K562 (cell line): ENCODE data around the gene FBXO48. TPM values are rescaled to one million over a fixed set of nuclear protein-coding genes. Genes with fewer than 3 reads are reported as not detected.

Source experiments
- ATAC-seq: fragments of 200-7000 bp; cut with Tn5 transposase; 3 replicates; pipeline ENCODE4 v1.9.1; 2020; ENCODE audit warnings: moderate library complexity
- BruUV-seq: library from RNA; stranded (reverse); fragments of 400-500 nt; replicated peaks from 2 replicates; lab custom pipeline; 2021; lab: Mats Ljungman, UMichigan
- CTCF ChIA-PET: fragments of 300-600 bp; formaldehyde crosslinking; extraction: SDS; loops from one replicate; lab custom pipeline; 2021; ENCODE audit warnings: low intra/inter-chr PET ratio; lab: Yijun Ruan, JAX
- POLR2A ChIA-PET: fragments of 300-600, 350-650 bp; sonication (Branson Sonifier 250); formaldehyde crosslinking; extraction: SDS; loops from one replicate; lab custom pipeline; 2021; ENCODE audit warnings: antibody characterized with exemption, inconsistent platforms; lab: Yijun Ruan, JAX
- DNase-seq, 4 experiments: peaks; one replicate each; pipeline versions ENCODE4 v3.0.0 to v3.0.0-alpha.2; 2011 to 2018; ENCODE audit warnings: low spot score in 3 of 4, mixed read lengths in 3 of 4; ENCODE audit errors: extremely low read depth in 1 of 4
- FAIRE-seq: peaks from 2 replicates; lab custom pipeline; 2011; peaks lifted over from hg19 to GRCh38; lab: Jason Lieb, UNC
- H2AFZ ChIP-seq: 2 replicates; pipeline ENCODE4 v1.6.0; 2011; ENCODE audit warnings: low read depth, low read length, control low read depth, inconsistent platforms
- H3K27ac ChIP-seq: fragments of 200-600 bp; 3 replicates; pipeline ENCODE4 v1.8.0; 2011; ENCODE audit warnings: low read depth, mild to moderate bottlenecking, control low read depth, inconsistent platforms, low read length, moderate library complexity, mixed read lengths; ENCODE audit errors: extremely low read depth
- H3K27me3 ChIP-seq, 2 experiments: fragments of 300-600 bp in 1 of 2; 2 replicates in 1 of 2; 3 replicates in 1 of 2; pipeline versions ENCODE4 v1.6.0 to v1.8.0; 2011; ENCODE audit warnings: inconsistent platforms in 2 of 2, low read length in 2 of 2, mild to moderate bottlenecking in 1 of 2, mixed read lengths in 1 of 2, moderate library complexity in 1 of 2; ENCODE audit not compliant: control insufficient read depth in 2 of 2, insufficient read depth in 2 of 2
- H3K36me3 ChIP-seq: fragments of 300-600 bp; 3 replicates; pipeline ENCODE4 v1.8.0; 2011; ENCODE audit warnings: mild to moderate bottlenecking, low read length, inconsistent platforms; ENCODE audit not compliant: control insufficient read depth, insufficient read depth
- H3K4me1 ChIP-seq, 2 experiments: fragments of 200-600 bp in 1 of 2; replicated peaks in 1 of 2; 2 replicates in 1 of 2; 3 replicates in 1 of 2; pipeline versions ENCODE4 v1.5.1 to v1.8.0; 2011; ENCODE audit warnings: inconsistent platforms in 2 of 2, low read length in 2 of 2, mild to moderate bottlenecking in 1 of 2, mixed read lengths in 1 of 2, moderate library complexity in 1 of 2; ENCODE audit not compliant: control insufficient read depth in 2 of 2, insufficient read depth in 2 of 2
- H3K4me2 ChIP-seq: 2 replicates; pipeline ENCODE4 v1.6.1; 2011; ENCODE audit warnings: low read length, control low read depth, inconsistent platforms, mixed read lengths; ENCODE audit not compliant: insufficient read depth
- H3K4me3 ChIP-seq: fragments of 200-600 bp; sonication (generic), shearing (Covaris generic); 2 replicates; pipeline ENCODE4 v1.5.1; 2016; ENCODE audit warnings: control low read depth, inconsistent platforms
- H3K79me2 ChIP-seq: fragments of 200-600 bp; 3 replicates; pipeline ENCODE4 v1.8.0; 2011; ENCODE audit warnings: low read length, inconsistent platforms; ENCODE audit not compliant: control insufficient read depth, insufficient read depth
- H3K9ac ChIP-seq, 2 experiments: 2 replicates each; pipeline versions ENCODE4 v1.6.0 to v1.6.1; 2011; ENCODE audit warnings: low read depth in 2 of 2, low read length in 2 of 2, control low read depth in 1 of 2, inconsistent platforms in 1 of 2, mild to moderate bottlenecking in 1 of 2, mixed read lengths in 1 of 2; ENCODE audit not compliant: insufficient read depth in 1 of 2
- H3K9me1 ChIP-seq: one replicate; pipeline ENCODE4 v1.6.0; 2011; ENCODE audit warnings: inconsistent platforms, mild to moderate bottlenecking, low read length, moderate library complexity; ENCODE audit not compliant: control insufficient read depth, insufficient read depth
- H3K9me3 ChIP-seq: replicated peaks from 2 replicates; pipeline ENCODE4 v1.5.1; 2011; ENCODE audit warnings: low read depth, low read length, inconsistent platforms; ENCODE audit not compliant: control insufficient read depth, insufficient read depth
- H4K20me1 ChIP-seq: replicated peaks from 2 replicates; pipeline ENCODE4 v1.6.1; 2011; ENCODE audit warnings: low read length, inconsistent platforms, mixed read lengths; ENCODE audit not compliant: control insufficient read depth, insufficient read depth
- BCOR ChIP-seq: fragments of 450-650 bp; IDR thresholded peaks from 2 replicates; pipeline ENCODE4 v1.6.1; 2016
- HCFC1 ChIP-seq: IDR thresholded peaks from 2 replicates; pipeline ENCODE4 v1.6.1; 2012; ENCODE audit warnings: low read depth, low read length, improper control_type of control experiment
- RBM25 ChIP-seq: fragments of 200-400 bp; formaldehyde crosslinking; IDR thresholded peaks from 2 replicates; pipeline ENCODE4 v1.6.1; 2018; ENCODE audit warnings: low read length, low read depth, moderate library complexity; ENCODE audit not compliant: severe bottlenecking
- ZNF316 ChIP-seq: fragments of 450-650 bp; IDR thresholded peaks from 2 replicates; pipeline ENCODE4 v1.6.1; 2016
- ZNF384 ChIP-seq: IDR thresholded peaks from 2 replicates; pipeline ENCODE4 v1.6.1; 2012; ENCODE audit warnings: low read depth, low read length, improper control_type of control experiment
- WGBS: fragments of 100-300 bp; shearing (Covaris generic); methylation state at CpG from one replicate; pipeline ENCODE4 v1.1.6; 2016; ENCODE audit warnings: low coverage, mixed read lengths; ENCODE audit not compliant: insufficient coverage; ENCODE audit errors: missing lambda C conversion rate; 5-methylcytosine and 5-hydroxymethylcytosine counted together
- in situ Hi-C: fragments of 300-500 bp; cut with MboI; formaldehyde crosslinking; loops from 4 replicates; pipeline ENCODE4 v1.15.0; 2018; ENCODE audit warnings: inconsistent platforms, mixed read lengths
- intact Hi-C: fragments of 100-400 bp; cut with micrococcal nuclease; formaldehyde crosslinking; loops from 2 replicates; pipeline ENCODE4 v1.14.2; 2022
- polyA plus RNA-seq, 8 experiments: library from polyadenylated mRNA; depleted of rRNA in 4 of 8; stranded (reverse) in 5 of 8; unstranded in 3 of 8; fragments of >200 nt; fragmentation: Nextera tagmentation in 2 of 8; fragmentation: Illumina TruSeq in 1 of 8; extraction: Ambion mirVana in 2 of 8; extraction: Trizol in 1 of 8; gene quantifications; 2 replicates each; pipeline versions ENCODE4 v1.2.1 to v1.2.3, GENCODE V29; 2011 to 2014; ENCODE audit warnings: inconsistent platforms in 1 of 8, missing spikeins in 1 of 8
- total RNA-seq, 7 experiments: library from RNA; depleted of rRNA in 6 of 7; stranded (reverse); fragments of >200 nt in 6 of 7; fragmentation: Illumina TruSeq in 2 of 7; extraction: Trizol in 2 of 7; gene quantifications; 2 replicates each; pipeline versions ENCODE4 v1.2.1 to v1.2.3, GENCODE V29; 2011 to 2021; ENCODE audit warnings: low replicate concordance in 1 of 7
- TF ChIP-seq, protein P1 (sequence below): sonication (generic); formaldehyde crosslinking; IDR thresholded peaks from 2 replicates; pipeline ENCODE4 v1.8.0; 2023; ENCODE audit warnings: missing genetic modification reagents, mild to moderate bottlenecking, borderline replicate concordance

FBXO48 gene
- total and polyA plus RNA-seq, 9 of the 15 experiments (the other 6 are each of a cell fraction or from before 2014, with no cell fraction given): 0.36 to 1.8 (median 0.73) TPM

DNA sequence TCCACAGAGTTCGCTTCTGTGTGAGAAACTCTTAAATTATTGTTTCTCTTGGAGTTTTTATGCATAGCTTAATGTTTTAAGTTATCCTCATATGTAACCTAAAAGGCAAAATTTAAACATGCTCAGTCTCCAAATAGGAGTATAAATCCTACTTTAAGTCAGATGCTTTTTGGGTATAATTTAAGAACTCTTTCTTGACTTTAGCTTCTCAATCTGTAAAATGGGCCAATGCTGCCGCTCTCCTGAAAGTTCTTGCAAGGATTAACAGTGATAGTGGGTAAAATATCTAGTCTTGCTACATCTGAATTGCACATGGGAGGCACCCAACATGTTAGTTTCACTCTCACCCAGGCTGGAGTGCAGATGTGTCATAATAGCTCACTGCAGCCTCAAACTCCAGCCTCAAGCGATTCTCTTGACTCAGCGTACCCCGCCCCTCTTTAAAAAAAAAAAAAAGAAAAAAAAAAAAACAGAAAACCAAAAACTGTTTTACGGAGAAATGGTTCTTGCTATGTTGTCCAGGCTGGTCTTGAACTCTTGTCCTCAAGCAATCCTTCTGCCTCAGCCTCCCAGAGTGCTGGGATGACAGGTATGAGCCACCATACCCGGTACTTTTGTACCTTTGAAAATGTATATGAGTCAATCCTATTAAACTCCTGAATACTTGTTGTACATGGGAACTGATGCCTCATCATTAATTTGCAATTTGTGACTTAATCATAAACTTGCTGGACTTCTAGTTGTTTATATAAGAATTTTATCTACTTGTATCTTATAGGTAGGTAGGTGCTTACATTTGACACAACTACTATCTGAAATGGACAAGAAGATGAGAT, 1.8 kb downstream of the FBXO48 start:
- in situ Hi-C loops: loop anchor here (10.0 kb wide), 1 partner anchor 370 kb away; no protein-coding TSS in a partner anchor
- Histone ChIP-seq H3K79me2 (peaks cover 3% of the 10 kb centered on the region; the same call in 2 of the 3 replicates), H3K27ac (no peak overlapping the region), H3K9me3 (no peaks in the 10 kb centered on the region), H3K36me3 (no peaks in the 10 kb centered on the region; the same call in 2 of the 3 replicates), H3K4me1 (peaks cover 8 to 30% of the 10 kb centered on the region in 2 experiments; a peak in 4 of 5 replicates), H2AFZ (no peak overlapping the region), H3K9me1 (no peaks in the 10 kb centered on the region), H3K4me3 (no peak overlapping the region)
- DNase-seq (no peak), ATAC-seq (no peak), FAIRE-seq (no peak)
- 76% methylated on average over 7 of the region's 7 CpGs for WGBS
- intact Hi-C loops: no loop called here
- POLR2A ChIA-PET: interaction anchor here (0.5 to 1.4 kb wide), 5 partner anchors 27 to 253 kb away, joined by 3 to 5 read pairs (median 3); no protein-coding TSS in a partner anchor
- TF ChIP-seq RBM25 (peak; percentile 86), ZNF384 (peak; percentile 51; the same call in 1 of the 2 replicates), HCFC1 (no peak), BCOR (0 out of 2 replicates have a peak, but pooled peaks have one; percentile 48), ZNF316 (peak; percentile 11; the same call in 1 of the 2 replicates)
- TF ChIP-seq, protein P1, sequence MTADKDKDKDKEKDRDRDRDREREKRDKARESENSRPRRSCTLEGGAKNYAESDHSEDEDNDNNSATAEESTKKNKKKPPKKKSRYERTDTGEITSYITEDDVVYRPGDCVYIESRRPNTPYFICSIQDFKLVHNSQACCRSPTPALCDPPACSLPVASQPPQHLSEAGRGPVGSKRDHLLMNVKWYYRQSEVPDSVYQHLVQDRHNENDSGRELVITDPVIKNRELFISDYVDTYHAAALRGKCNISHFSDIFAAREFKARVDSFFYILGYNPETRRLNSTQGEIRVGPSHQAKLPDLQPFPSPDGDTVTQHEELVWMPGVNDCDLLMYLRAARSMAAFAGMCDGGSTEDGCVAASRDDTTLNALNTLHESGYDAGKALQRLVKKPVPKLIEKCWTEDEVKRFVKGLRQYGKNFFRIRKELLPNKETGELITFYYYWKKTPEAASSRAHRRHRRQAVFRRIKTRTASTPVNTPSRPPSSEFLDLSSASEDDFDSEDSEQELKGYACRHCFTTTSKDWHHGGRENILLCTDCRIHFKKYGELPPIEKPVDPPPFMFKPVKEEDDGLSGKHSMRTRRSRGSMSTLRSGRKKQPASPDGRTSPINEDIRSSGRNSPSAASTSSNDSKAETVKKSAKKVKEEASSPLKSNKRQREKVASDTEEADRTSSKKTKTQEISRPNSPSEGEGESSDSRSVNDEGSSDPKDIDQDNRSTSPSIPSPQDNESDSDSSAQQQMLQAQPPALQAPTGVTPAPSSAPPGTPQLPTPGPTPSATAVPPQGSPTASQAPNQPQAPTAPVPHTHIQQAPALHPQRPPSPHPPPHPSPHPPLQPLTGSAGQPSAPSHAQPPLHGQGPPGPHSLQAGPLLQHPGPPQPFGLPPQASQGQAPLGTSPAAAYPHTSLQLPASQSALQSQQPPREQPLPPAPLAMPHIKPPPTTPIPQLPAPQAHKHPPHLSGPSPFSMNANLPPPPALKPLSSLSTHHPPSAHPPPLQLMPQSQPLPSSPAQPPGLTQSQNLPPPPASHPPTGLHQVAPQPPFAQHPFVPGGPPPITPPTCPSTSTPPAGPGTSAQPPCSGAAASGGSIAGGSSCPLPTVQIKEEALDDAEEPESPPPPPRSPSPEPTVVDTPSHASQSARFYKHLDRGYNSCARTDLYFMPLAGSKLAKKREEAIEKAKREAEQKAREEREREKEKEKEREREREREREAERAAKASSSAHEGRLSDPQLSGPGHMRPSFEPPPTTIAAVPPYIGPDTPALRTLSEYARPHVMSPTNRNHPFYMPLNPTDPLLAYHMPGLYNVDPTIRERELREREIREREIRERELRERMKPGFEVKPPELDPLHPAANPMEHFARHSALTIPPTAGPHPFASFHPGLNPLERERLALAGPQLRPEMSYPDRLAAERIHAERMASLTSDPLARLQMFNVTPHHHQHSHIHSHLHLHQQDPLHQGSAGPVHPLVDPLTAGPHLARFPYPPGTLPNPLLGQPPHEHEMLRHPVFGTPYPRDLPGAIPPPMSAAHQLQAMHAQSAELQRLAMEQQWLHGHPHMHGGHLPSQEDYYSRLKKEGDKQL (CRISPR knock-in tag): no peak
- TF ChIP-seq, all 486 proteins: peak for 4
- Histone ChIP-seq H4K20me1 (no peaks in the 10 kb centered on the region), H3K4me2 (no peak overlapping the region; the same call in 1 of the 2 replicates), H3K9ac (no peak overlapping the region), H3K27me3 (no peaks in the 10 kb centered on the region; a peak in 1 of 5 replicates)
- CTCF ChIA-PET: no interaction called here
- no TSS peak for BruUV-seq
